GM10266 (cell line): ENCODE data around the gene SMOC2.

Experiments used
- DNase-seq: peaks from one replicate; pipeline ENCODE4 v3.0.0; 2012; ENCODE audit errors: extremely low spot score
- CTCF ChIP-seq: IDR thresholded peaks from 2 replicates; pipeline ENCODE4 v1.5.1; 2012; ENCODE audit warnings: mild to moderate bottlenecking, low read depth; ENCODE audit not compliant: control insufficient read depth, insufficient read depth; ENCODE audit errors: missing control alignments

SMOC2 gene

GRCh38 chr6:168400037-168400436, 40.9 kb upstream of the SMOC2 start:
- TF ChIP-seq CTCF, result no peak
- DNase-seq, result no peak

DNA sequence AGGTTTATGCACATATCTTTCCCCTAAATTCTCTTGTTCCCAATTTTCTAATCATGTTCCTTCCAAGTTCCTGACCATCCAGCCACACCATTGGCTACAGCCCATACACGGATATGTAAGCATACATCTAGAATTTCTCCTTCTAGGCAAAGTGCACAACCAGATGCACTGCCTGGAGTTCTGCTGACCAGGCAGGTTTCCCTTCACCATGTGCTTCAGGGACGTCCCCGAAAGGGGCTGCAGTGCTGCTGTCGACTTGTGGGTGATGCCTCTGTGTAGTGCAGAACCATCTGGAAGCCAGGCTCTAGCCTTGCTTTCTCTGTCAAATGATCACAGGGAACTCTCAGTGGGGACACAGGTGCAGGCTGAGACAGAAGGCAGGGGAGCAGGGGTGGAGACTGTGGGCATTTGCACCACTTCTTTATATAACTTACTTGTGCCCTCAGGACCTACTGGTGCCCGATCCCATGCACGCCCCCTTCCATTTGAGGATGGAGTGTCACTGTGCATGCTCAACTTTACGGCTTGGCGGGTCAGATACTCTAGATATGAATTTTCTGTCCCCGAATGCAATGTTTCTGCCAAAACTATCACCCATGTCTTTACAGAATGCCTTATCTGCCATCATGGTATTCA, 37.5 kb upstream of the SMOC2 start:
- DNase-seq, result no peak
- TF ChIP-seq CTCF, result no peak

DNA sequence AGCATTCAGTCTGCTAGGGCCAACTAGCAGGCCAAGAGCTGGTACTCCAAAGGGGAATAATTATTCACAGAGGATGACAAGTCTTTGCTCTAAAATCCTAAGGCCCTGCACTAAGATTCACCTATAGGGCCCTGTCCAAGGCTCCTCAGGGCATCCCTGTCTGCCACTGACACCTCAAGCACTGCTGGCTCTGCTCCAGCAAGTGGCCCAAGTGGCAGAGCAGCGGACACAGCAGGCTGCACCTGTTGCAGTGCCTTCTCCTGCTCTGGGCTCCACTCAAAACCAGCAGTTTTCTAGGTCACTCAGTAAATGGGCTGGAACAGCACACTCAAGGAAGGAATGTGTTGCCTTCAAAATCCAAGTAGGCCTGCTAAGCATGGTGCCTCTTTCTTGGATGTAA, 36.4 kb upstream of the SMOC2 start:
- no peak for TF ChIP-seq CTCF
- no peak for DNase-seq

DNA sequence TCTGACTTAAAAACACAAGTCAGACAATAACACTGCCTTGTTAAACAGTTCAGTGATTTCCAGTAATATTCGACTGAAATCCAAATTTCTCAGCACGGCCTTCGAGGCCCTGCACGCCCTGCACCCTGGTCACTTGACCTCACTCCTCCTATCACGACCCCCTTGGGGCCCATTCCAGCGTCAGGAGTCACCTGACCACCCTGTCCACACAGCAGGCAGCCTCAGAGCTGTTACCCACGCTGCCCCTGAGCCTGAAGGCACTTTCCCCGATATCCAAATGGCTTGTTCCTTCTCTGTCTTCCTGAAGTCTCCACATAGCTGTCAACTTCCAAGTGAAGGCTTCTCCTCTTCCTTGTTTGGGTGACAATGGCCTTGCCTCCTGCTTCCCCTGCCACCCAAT, 33.1 kb upstream of the SMOC2 start:
- DNase-seq, result no peak
- TF ChIP-seq CTCF, result no peak

DNA sequence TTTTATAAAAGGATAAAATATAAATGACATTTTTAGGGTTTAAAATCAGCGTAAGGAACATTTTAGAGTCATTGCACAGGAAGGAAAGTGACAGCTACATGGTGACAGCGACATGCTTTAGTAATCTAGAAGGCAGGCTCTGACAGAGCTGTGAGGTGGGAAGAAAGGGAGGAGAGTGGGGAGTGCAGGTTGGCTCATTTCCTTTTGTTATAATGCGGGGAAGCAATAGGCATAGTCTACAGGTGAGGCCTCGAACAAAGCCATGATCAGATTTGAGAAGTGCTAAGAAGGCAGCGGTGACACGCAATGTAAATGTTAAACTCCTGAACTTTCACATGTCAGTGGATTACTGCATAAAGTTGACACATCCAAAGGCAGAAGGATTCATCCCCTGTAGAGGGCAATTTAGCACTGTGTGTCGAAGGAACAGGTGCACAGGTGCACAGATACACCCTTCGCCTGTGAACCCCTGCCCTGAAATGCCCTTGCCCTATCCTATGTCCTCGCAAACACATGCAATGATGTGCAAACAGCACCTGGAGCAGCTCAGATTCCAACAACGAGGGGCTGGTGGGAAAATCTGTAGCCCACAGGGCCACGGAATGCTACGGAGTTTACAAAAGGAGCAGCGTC, 32.4 kb upstream of the SMOC2 start:
- no peak for DNase-seq

DNA sequence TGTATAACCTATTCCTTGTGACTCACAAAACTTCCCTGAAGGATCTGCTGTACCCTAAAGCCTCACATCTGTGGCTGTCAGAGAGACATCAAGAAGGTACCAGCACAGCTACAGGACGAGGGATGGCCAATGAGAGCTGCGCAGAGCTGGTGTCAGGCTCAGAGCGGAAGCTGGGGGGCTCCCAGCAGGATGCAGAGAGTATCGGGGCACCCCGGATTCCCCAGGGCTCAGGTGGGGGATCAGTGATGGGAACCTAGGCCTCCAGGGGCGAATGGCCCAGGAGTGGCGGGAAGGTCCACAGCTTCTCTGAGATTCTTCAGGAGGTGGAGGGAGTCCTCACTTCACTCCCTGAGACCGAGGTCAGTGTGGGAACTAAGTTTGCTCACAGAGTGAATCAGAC, 30.9 kb upstream of the SMOC2 start:
- DNase-seq, result no peak
- no peak for TF ChIP-seq CTCF

More for the DNA sequence above, 32.4 kb upstream of the SMOC2 start:
- no peak for TF ChIP-seq CTCF

GRCh38 chr6:168410554-168411011, 30.4 kb upstream of the SMOC2 start:
- DNase-seq, result no peak
- TF ChIP-seq CTCF, result no peak
